IMR-90 (cell line): ENCODE data around the gene ZNF526. TPM values are rescaled to one million over a fixed set of nuclear protein-coding genes. Genes with fewer than 3 reads are reported as not detected.

ENCODE experiments used
- ATAC-seq: fragments of 200-7000 bp; cut with Tn5 transposase; 2 replicates; pipeline ENCODE4 v1.9.1; 2020; ENCODE audit warnings: low read depth, mild to moderate bottlenecking, moderate library complexity
- BruUV-seq: library from RNA; stranded (reverse); fragments of 400-500 nt; replicated peaks from 2 replicates; lab custom pipeline; 2021; lab: Mats Ljungman, UMichigan
- CTCF ChIA-PET: fragments of 300-600 bp; formaldehyde crosslinking; extraction: SDS; loops from one replicate; lab custom pipeline; 2021; ENCODE audit warnings: antibody characterized with exemption; lab: Yijun Ruan, JAX
- POLR2A ChIA-PET: fragments of 300-600 bp; sonication (Branson Sonifier 250); formaldehyde crosslinking; loops from one replicate; lab custom pipeline; 2022; ENCODE audit warnings: antibody characterized with exemption; ENCODE audit not compliant: unreplicated experiment; lab: Charles Lee
- DNase-seq: peaks from one replicate; pipeline ENCODE4 v3.0.0; 2013
- H2AFZ ChIP-seq: replicated peaks from 2 replicates; pipeline ENCODE3; 2013; ENCODE audit warnings: low read length, mild to moderate bottlenecking; ENCODE audit not compliant: poor library complexity
- H2AK5ac ChIP-seq: 2 replicates; pipeline ENCODE4 v1.6.1; 2013; ENCODE audit warnings: low read depth, low read length, inconsistent platforms
- H2AK9ac ChIP-seq: replicated peaks from 2 replicates; pipeline ENCODE3; 2013; ENCODE audit warnings: mild to moderate bottlenecking, low read depth, low read length, moderate library complexity; ENCODE audit not compliant: poor library complexity
- H2BK120ac ChIP-seq: 2 replicates; pipeline ENCODE4 v1.6.1; 2013; ENCODE audit warnings: low read depth, low read length, inconsistent platforms
- H2BK15ac ChIP-seq: 3 replicates; pipeline ENCODE4 v1.6.1; 2013; ENCODE audit warnings: low read depth, low read length, inconsistent platforms
- H2BK20ac ChIP-seq: 2 replicates; pipeline ENCODE4 v1.6.1; 2013; ENCODE audit warnings: low read depth, mild to moderate bottlenecking, inconsistent platforms, low read length, moderate library complexity
- H2BK5ac ChIP-seq: 2 replicates; pipeline ENCODE4 v1.6.1; 2013; ENCODE audit warnings: mild to moderate bottlenecking, low read depth, low read length, inconsistent platforms; ENCODE audit not compliant: poor library complexity, severe bottlenecking
- H3K14ac ChIP-seq: replicated peaks from 2 replicates; pipeline ENCODE4 v1.6.1; 2013; ENCODE audit warnings: low read depth, low read length, inconsistent platforms
- H3K18ac ChIP-seq: 2 replicates; pipeline ENCODE4 v1.6.1; 2013; ENCODE audit warnings: low read depth, low read length, control low read depth
- H3K23ac ChIP-seq: 2 replicates; pipeline ENCODE4 v1.6.1; 2013; ENCODE audit warnings: low read depth, low read length, inconsistent platforms
- H3K27ac ChIP-seq: 2 replicates; pipeline ENCODE4 v1.5.1; 2013; ENCODE audit warnings: mild to moderate bottlenecking, control low read depth, low read length; ENCODE audit not compliant: insufficient read depth
- H3K27me3 ChIP-seq: 2 replicates; pipeline ENCODE4 v1.6.1; 2013; ENCODE audit warnings: low read length; ENCODE audit not compliant: control insufficient read depth, insufficient read depth
- H3K36me3 ChIP-seq: 2 replicates; pipeline ENCODE4 v1.6.1; 2013; ENCODE audit warnings: low read length, mixed read lengths; ENCODE audit not compliant: control insufficient read depth, insufficient read depth
- H3K4ac ChIP-seq: 2 replicates; pipeline ENCODE4 v1.6.1; 2013; ENCODE audit warnings: low read depth, low read length, inconsistent platforms
- H3K4me1 ChIP-seq: 2 replicates; pipeline ENCODE4 v1.6.1; 2013; ENCODE audit warnings: low read length, mixed read lengths; ENCODE audit not compliant: control insufficient read depth, insufficient read depth
- H3K4me2 ChIP-seq: 2 replicates; pipeline ENCODE4 v1.6.1; 2013; ENCODE audit warnings: low read depth, mild to moderate bottlenecking, control low read depth, low read length, moderate library complexity
- H3K4me3 ChIP-seq: 2 replicates; pipeline ENCODE4 v1.5.1; 2013; ENCODE audit warnings: low read depth, mild to moderate bottlenecking, control low read depth, low read length, moderate library complexity; ENCODE audit not compliant: insufficient read depth
- H3K56ac ChIP-seq: 2 replicates; pipeline ENCODE4 v1.6.1; 2013; ENCODE audit warnings: low read length, inconsistent platforms; ENCODE audit not compliant: insufficient read depth; ENCODE audit errors: extremely low read depth
- H3K79me1 ChIP-seq, 2 experiments: 2 replicates each; pipeline ENCODE4 v1.6.1; 2013; ENCODE audit warnings: low read length in 2 of 2, inconsistent platforms in 1 of 2, low read depth in 1 of 2
- H3K9ac ChIP-seq: 2 replicates; pipeline ENCODE4 v1.6.1; 2013; ENCODE audit warnings: low read depth, low read length, control low read depth
- H3K9me1 ChIP-seq: 2 replicates; pipeline ENCODE4 v1.6.1; 2013; ENCODE audit warnings: low read length, inconsistent platforms; ENCODE audit not compliant: insufficient read depth
- H3K9me3 ChIP-seq: 2 replicates; pipeline ENCODE4 v1.6.1; 2013; ENCODE audit warnings: low read length; ENCODE audit not compliant: control insufficient read depth, insufficient read depth
- H4K20me1 ChIP-seq: 2 replicates; pipeline ENCODE4 v1.6.1; 2013; ENCODE audit warnings: low read length, inconsistent platforms; ENCODE audit not compliant: insufficient read depth
- H4K5ac ChIP-seq: 2 replicates; pipeline ENCODE4 v1.6.1; 2013; ENCODE audit warnings: mild to moderate bottlenecking, low read depth, low read length, control low read depth
- H4K8ac ChIP-seq, 2 experiments: 2 replicates each; pipeline ENCODE4 v1.6.1; 2013; ENCODE audit warnings: low read depth in 2 of 2, low read length in 2 of 2, control low read depth in 1 of 2, inconsistent platforms in 1 of 2
- H4K91ac ChIP-seq: 2 replicates; pipeline ENCODE4 v1.6.1; 2013; ENCODE audit warnings: low read depth, low read length, inconsistent platforms; ENCODE audit not compliant: insufficient read depth
- CHD1 ChIP-seq: IDR thresholded peaks from 2 replicates; pipeline ENCODE4 v1.6.1; 2012; ENCODE audit warnings: low read depth, low read length, improper control_type of control experiment
- WGBS, 2 experiments: methylation state at CpG; one replicate each; pipeline versions ENCODE4 v1.1.5 to v1.1.7; 2013; ENCODE audit warnings: missing lambda C conversion rate in 2 of 2; ENCODE audit not compliant: insufficient read length in 1 of 2; ENCODE audit errors: extremely low coverage in 2 of 2; 5-methylcytosine and 5-hydroxymethylcytosine counted together
- dilution Hi-C: fragments of 300-500 bp; cut with HindIII; formaldehyde crosslinking; loops from one replicate; pipeline ENCODE4 v1.14.3; 2018; ENCODE audit warnings: low sequenced_read_pairs; ENCODE audit not compliant: unreplicated experiment
- in situ Hi-C: fragments of 300-500 bp; cut with MboI; formaldehyde crosslinking; loops from 3 replicates; pipeline ENCODE4 v1.14.3; 2019; ENCODE audit warnings: low sequenced_read_pairs, inconsistent platforms, mixed read lengths
- intact Hi-C: fragments of 100-400 bp; cut with micrococcal nuclease; formaldehyde crosslinking; loops from 2 replicates; pipeline ENCODE4 v1.10.0; 2022
- polyA plus RNA-seq, 3 experiments: library from polyadenylated mRNA; depleted of rRNA; stranded (reverse); fragments of >200 nt; gene quantifications; 2 replicates each; pipeline ENCODE4 v1.2.3, GENCODE V29; 2012; ENCODE audit warnings: low replicate concordance in 1 of 3
- total RNA-seq: library from RNA; depleted of rRNA; stranded (reverse); fragments of >200 nt; gene quantifications from 2 replicates; pipeline ENCODE4 v1.2.3, GENCODE V29; 2012

The ZNF526 gene
- total and polyA plus RNA-seq, 2 of the 4 experiments (the other 2 are of a cell fraction) = 7.3 to 13.6 TPM

DNA sequence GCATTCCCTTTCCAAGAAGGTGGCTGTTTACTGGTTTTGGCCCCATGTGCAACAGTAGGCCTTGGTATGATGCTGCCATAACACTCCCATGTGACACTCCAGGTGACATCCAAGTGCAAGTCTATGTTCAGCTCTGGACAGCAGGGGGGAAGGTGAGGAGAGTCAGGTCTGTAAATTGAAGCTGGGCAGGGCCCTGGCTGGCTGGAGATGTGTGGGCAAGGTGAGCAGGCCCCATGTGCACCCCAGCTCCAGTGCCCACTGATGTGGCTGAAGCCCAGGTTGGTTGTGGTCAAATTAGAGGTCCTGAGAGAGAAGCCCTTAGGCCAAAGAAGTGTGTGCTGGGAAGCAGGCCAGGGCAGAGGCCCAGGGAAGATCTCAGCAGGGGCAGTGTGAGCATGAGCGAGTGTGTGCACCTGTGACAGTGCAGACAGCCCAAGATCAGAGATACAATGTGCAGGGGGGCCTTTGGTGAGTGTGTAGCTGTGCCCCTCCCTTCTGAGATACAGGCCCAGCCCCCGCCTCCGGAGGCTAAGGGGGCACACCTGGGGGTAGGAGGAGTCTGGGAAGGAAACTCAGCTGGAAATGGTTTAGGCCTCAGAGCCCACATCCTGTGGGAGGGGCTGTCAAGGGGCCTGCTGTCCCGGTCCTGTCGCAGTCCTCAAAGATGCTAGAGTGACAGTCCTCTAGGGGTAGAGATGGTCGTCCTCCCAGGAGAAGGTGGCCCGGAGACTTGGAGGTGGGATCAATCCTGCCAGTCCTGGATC lies 21.3 kb upstream of the ZNF526 start:
- no peak for DNase-seq
- no peak overlapping the region for H3K18ac ChIP-seq
- no peak overlapping the region for H4K8ac ChIP-seq
- no peak overlapping the region for H3K27ac ChIP-seq
- 0 out of 2 replicates have a peak, but pooled peaks cover 2% of the 10 kb centered on the region for H3K4me1 ChIP-seq
- no peak overlapping the region for H2BK20ac ChIP-seq
- no peak overlapping the region for H2BK15ac ChIP-seq
- H4K20me1 ChIP-seq = peaks cover 9% of the 10 kb centered on the region; the same call in 1 of the 2 replicates
- no peak for ATAC-seq
- H3K27me3 ChIP-seq = no peaks in the 10 kb centered on the region
- peaks cover 8 to 58% of the 10 kb centered on the region in 2 experiments; a peak in 3 of 4 replicates for H3K79me1 ChIP-seq
- dilution Hi-C loops = no loop called here
- CTCF ChIA-PET = no interaction called here
- no peak overlapping the region for H2BK5ac ChIP-seq
- no peak overlapping the region; the same call in 1 of the 2 replicates for H2AK5ac ChIP-seq
- H2BK120ac ChIP-seq = no peak overlapping the region
- no peak overlapping the region for H2AFZ ChIP-seq
- peaks cover 21% of the 10 kb centered on the region for H3K9me1 ChIP-seq
- no peak overlapping the region for H4K91ac ChIP-seq
- in situ Hi-C loops = no loop called here
- H3K56ac ChIP-seq = no peak overlapping the region
- H3K14ac ChIP-seq = no peak overlapping the region
- H3K4ac ChIP-seq = no peak overlapping the region
- no TSS peak for BruUV-seq
- no peaks in the 10 kb centered on the region for H3K9me3 ChIP-seq
- H2AK9ac ChIP-seq = peak overlapping the region; percentile 55
- H4K5ac ChIP-seq = no peak overlapping the region
- H3K36me3 ChIP-seq = peaks cover 49% of the 10 kb centered on the region
- intact Hi-C loops = no loop called here
- POLR2A ChIA-PET = no interaction called here
- 83% methylated on average over 1 of the region's 7 CpGs; no CpG with 5 or more reads in 1 of the 2 experiments for WGBS, 2 experiments
- TF ChIP-seq CHD1 = no peak
- H3K23ac ChIP-seq = no peak overlapping the region
- H3K4me2 ChIP-seq = no peak overlapping the region
- no peak overlapping the region for H3K9ac ChIP-seq
- no peak overlapping the region for H3K4me3 ChIP-seq
